K562 (cell line): Measurements from ENCODE around the gene HELZ2. TPM values are rescaled to one million over a fixed set of nuclear protein-coding genes. Genes with fewer than 3 reads are reported as not detected.
A peak's percentile ranks its signal among the peaks of the same experiment; 100 is the strongest.

Source experiments
- ADNP ChIP-seq: fragments of 200-800 bp; sonication (Bioruptor generic); IDR thresholded peaks from 2 replicates; pipeline ENCODE4 v1.6.1; 2016; ENCODE audit warnings: missing genetic modification characterization, missing compliant biosample characterization
- ATF7 ChIP-seq: fragments of 450-650 bp; IDR thresholded peaks from 2 replicates; pipeline ENCODE4 v1.7.1; 2014; ENCODE audit warnings: mild to moderate bottlenecking, moderate library complexity
- BHLHE40 ChIP-seq: IDR thresholded peaks from 2 replicates; pipeline ENCODE4 v1.6.1; 2011; ENCODE audit warnings: low read length, improper control_type of control experiment
- GATAD2A ChIP-seq: fragments of 450-650 bp; IDR thresholded peaks from 2 replicates; pipeline ENCODE4 v1.6.1; 2017
- HNRNPUL1 ChIP-seq: fragments of 200-400 bp; formaldehyde crosslinking; IDR thresholded peaks from 2 replicates; pipeline ENCODE4 v1.6.1; 2017; ENCODE audit warnings: low read length
- KLF16 ChIP-seq: IDR thresholded peaks from 2 replicates; pipeline ENCODE4 v1.6.1; 2016; ENCODE audit warnings: antibody characterized with exemption
- MTA3 ChIP-seq: fragments of 450-650 bp; formaldehyde crosslinking; IDR thresholded peaks from 2 replicates; pipeline ENCODE4 v1.6.1; 2017; ENCODE audit warnings: mild to moderate bottlenecking, borderline replicate concordance
- NFE2L1 ChIP-seq: fragments of 450-650 bp; IDR thresholded peaks from 2 replicates; pipeline ENCODE4 v1.6.1; 2016; ENCODE audit warnings: missing genetic modification characterization, low read depth, mild to moderate bottlenecking, missing compliant biosample characterization, moderate library complexity, borderline replicate concordance
- NR2C2 ChIP-seq, 2 experiments: fragments of 200-800 bp in 1 of 2; sonication (Bioruptor generic) in 1 of 2; sonication (generic) in 1 of 2; formaldehyde crosslinking in 1 of 2; IDR thresholded peaks; 2 replicates each; pipeline versions ENCODE4 v1.6.1 to v1.8.0; 2016 to 2022; ENCODE audit warnings: mild to moderate bottlenecking in 1 of 2, missing compliant biosample characterization in 1 of 2, missing genetic modification characterization in 1 of 2, missing genetic modification reagents in 1 of 2
- PCBP1 ChIP-seq: fragments of 200-400 bp; formaldehyde crosslinking; IDR thresholded peaks from 2 replicates; pipeline ENCODE4 v1.6.1; 2018; ENCODE audit warnings: mild to moderate bottlenecking, low read depth, low read length; ENCODE audit not compliant: poor library complexity, severe bottlenecking
- PURB ChIP-seq: sonication (generic); formaldehyde crosslinking; IDR thresholded peaks from 2 replicates; pipeline ENCODE4 v1.9.0; 2021; ENCODE audit warnings: low read depth, mild to moderate bottlenecking, missing genetic modification reagents
- SLC30A9 ChIP-seq: fragments of 250-450 bp; sonication (Bioruptor Pico); IDR thresholded peaks from 2 replicates; pipeline ENCODE4 v1.8.0; 2022; ENCODE audit warnings: mild to moderate bottlenecking, moderate library complexity
- TAF7 ChIP-seq: fragments of 450-650 bp; IDR thresholded peaks from 2 replicates; pipeline ENCODE4 v1.6.1; 2016; ENCODE audit warnings: missing genetic modification characterization, missing compliant biosample characterization
- TCF7L2 ChIP-seq: fragments of 150-350 bp; IDR thresholded peaks from 2 replicates; pipeline ENCODE4 v1.6.1; 2016; ENCODE audit warnings: low read depth, mild to moderate bottlenecking, low read length, moderate library complexity
- ZC3H8 ChIP-seq: fragments of 450-650 bp; IDR thresholded peaks from 2 replicates; pipeline ENCODE4 v1.6.1; 2017
- polyA plus RNA-seq, 8 experiments: library from polyadenylated mRNA; depleted of rRNA in 4 of 8; stranded (reverse) in 5 of 8; unstranded in 3 of 8; fragments of >200 nt; fragmentation: Nextera tagmentation in 2 of 8; fragmentation: Illumina TruSeq in 1 of 8; extraction: Ambion mirVana in 2 of 8; extraction: Trizol in 1 of 8; gene quantifications; 2 replicates each; pipeline versions ENCODE4 v1.2.1 to v1.2.3, GENCODE V29; 2011 to 2014; ENCODE audit warnings: inconsistent platforms in 1 of 8, missing spikeins in 1 of 8
- total RNA-seq, 7 experiments: library from RNA; depleted of rRNA in 6 of 7; stranded (reverse); fragments of >200 nt in 6 of 7; fragmentation: Illumina TruSeq in 2 of 7; extraction: Trizol in 2 of 7; gene quantifications; 2 replicates each; pipeline versions ENCODE4 v1.2.1 to v1.2.3, GENCODE V29; 2011 to 2021; ENCODE audit warnings: low replicate concordance in 1 of 7
- TF ChIP-seq, protein P1 (sequence below): fragments of 450-650 bp; conservative IDR thresholded peaks from 2 replicates; pipeline ENCODE4 v1.6.1; 2016; ENCODE audit warnings: missing genetic modification characterization, low read depth, mild to moderate bottlenecking, control low read depth, missing compliant biosample characterization
- TF ChIP-seq, protein P2 (sequence below): fragments of 250-450 bp; sonication (Bioruptor Pico); IDR thresholded peaks from 2 replicates; pipeline ENCODE4 v1.5.0; 2020; ENCODE audit warnings: mild to moderate bottlenecking
- TF ChIP-seq, protein P3 (sequence below): fragments of 250-450 bp; sonication (Bioruptor Pico); IDR thresholded peaks from 2 replicates; pipeline ENCODE4 v1.4.0; 2020; ENCODE audit warnings: mild to moderate bottlenecking, moderate library complexity
- TF ChIP-seq, protein P4 (sequence below): sonication (generic); formaldehyde crosslinking; IDR thresholded peaks from 2 replicates; pipeline ENCODE4 v1.8.0; 2022; ENCODE audit warnings: mild to moderate bottlenecking, missing genetic modification reagents

Gene HELZ2
- total and polyA plus RNA-seq, 9 of the 15 experiments (the other 6 are each of a cell fraction or from before 2014, with no cell fraction given), result 0.03 to 7.8 (median 2.9) TPM; not detected in 1

DNA sequence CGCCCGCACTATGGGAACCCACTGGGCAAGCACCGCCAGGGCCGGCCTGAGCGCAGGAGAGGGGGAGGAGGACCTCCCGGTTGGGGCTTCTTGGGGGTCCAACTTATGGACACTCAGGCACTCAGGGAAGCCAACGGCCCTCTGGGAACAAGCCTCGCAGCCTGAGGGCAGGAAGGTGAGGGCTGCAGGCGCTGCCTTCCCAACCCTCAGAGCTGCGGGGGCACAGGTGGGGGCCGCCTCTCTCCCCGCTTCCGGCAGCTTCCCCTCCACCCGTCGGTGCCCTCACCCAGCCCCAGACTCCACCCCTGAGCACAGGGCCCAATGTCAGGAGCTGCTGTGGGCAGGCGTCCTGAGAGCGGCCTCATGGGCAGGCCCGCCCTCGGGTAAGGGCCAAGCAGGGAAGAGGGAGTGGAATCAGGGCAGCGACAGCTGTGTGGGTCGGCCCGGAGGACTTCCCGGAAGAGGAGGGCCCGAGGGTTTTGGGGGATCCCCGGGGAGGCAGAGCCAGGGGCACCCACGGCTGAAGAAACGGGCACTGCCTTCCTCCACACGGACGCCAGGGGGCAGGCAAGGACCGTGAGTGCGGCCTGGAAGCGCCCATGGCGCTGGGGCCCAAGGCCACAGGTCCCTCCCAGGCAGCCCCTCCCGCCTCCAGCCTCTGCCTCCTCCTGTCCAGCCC, 36.4 kb downstream of the HELZ2 start (continued):
- TF ChIP-seq, protein P1, sequence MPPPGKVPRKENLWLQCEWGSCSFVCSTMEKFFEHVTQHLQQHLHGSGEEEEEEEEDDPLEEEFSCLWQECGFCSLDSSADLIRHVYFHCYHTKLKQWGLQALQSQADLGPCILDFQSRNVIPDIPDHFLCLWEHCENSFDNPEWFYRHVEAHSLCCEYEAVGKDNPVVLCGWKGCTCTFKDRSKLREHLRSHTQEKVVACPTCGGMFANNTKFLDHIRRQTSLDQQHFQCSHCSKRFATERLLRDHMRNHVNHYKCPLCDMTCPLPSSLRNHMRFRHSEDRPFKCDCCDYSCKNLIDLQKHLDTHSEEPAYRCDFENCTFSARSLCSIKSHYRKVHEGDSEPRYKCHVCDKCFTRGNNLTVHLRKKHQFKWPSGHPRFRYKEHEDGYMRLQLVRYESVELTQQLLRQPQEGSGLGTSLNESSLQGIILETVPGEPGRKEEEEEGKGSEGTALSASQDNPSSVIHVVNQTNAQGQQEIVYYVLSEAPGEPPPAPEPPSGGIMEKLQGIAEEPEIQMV (tag), result no peak
- no peak for TF ChIP-seq ADNP (tag)
- TF ChIP-seq ATF7, result no peak; the same call in 1 of the 2 replicates
- TF ChIP-seq, protein P2, sequence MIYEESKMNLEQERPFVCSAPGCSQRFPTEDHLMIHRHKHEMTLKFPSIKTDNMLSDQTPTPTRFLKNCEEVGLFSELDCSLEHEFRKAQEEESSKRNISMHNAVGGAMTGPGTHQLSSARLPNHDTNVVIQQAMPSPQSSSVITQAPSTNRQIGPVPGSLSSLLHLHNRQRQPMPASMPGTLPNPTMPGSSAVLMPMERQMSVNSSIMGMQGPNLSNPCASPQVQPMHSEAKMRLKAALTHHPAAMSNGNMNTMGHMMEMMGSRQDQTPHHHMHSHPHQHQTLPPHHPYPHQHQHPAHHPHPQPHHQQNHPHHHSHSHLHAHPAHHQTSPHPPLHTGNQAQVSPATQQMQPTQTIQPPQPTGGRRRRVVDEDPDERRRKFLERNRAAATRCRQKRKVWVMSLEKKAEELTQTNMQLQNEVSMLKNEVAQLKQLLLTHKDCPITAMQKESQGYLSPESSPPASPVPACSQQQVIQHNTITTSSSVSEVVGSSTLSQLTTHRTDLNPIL, result no peak
- no peak for TF ChIP-seq PURB (CRISPR knock-in tag)
- TF ChIP-seq SLC30A9 (CRISPR knock-in tag), result no peak
- TF ChIP-seq, protein P3, sequence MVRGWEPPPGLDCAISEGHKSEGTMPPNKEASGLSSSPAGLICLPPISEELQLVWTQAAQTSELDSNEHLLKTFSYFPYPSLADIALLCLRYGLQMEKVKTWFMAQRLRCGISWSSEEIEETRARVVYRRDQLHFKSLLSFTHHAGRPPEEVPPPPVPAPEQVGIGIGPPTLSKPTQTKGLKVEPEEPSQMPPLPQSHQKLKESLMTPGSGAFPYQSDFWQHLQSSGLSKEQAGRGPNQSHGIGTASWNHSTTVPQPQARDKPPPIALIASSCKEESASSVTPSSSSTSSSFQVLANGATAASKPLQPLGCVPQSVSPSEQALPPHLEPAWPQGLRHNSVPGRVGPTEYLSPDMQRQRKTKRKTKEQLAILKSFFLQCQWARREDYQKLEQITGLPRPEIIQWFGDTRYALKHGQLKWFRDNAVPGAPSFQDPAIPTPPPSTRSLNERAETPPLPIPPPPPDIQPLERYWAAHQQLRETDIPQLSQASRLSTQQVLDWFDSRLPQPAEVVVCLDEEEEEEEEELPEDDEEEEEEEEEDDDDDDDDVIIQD (CRISPR knock-in tag), result no peak
- peak; percentile 46 for TF ChIP-seq BHLHE40
- TF ChIP-seq MTA3, result 0 out of 2 replicates have a peak, but pooled peaks have one; percentile 56
- TF ChIP-seq TAF7, result no peak
- TF ChIP-seq KLF16, result 0 out of 2 replicates have a peak, but pooled peaks have one; percentile 22
- peak; percentile 62 for TF ChIP-seq PCBP1
- no peak for TF ChIP-seq NR2C2 (CRISPR knock-in tag; IDR thresholded peaks at IDR 0.05)
- TF ChIP-seq NR2C2 (tag; IDR thresholded peaks at IDR 0.05), result peak; percentile 25; the same call in 1 of the 2 replicates
- no peak for TF ChIP-seq TCF7L2
- TF ChIP-seq, protein P4, sequence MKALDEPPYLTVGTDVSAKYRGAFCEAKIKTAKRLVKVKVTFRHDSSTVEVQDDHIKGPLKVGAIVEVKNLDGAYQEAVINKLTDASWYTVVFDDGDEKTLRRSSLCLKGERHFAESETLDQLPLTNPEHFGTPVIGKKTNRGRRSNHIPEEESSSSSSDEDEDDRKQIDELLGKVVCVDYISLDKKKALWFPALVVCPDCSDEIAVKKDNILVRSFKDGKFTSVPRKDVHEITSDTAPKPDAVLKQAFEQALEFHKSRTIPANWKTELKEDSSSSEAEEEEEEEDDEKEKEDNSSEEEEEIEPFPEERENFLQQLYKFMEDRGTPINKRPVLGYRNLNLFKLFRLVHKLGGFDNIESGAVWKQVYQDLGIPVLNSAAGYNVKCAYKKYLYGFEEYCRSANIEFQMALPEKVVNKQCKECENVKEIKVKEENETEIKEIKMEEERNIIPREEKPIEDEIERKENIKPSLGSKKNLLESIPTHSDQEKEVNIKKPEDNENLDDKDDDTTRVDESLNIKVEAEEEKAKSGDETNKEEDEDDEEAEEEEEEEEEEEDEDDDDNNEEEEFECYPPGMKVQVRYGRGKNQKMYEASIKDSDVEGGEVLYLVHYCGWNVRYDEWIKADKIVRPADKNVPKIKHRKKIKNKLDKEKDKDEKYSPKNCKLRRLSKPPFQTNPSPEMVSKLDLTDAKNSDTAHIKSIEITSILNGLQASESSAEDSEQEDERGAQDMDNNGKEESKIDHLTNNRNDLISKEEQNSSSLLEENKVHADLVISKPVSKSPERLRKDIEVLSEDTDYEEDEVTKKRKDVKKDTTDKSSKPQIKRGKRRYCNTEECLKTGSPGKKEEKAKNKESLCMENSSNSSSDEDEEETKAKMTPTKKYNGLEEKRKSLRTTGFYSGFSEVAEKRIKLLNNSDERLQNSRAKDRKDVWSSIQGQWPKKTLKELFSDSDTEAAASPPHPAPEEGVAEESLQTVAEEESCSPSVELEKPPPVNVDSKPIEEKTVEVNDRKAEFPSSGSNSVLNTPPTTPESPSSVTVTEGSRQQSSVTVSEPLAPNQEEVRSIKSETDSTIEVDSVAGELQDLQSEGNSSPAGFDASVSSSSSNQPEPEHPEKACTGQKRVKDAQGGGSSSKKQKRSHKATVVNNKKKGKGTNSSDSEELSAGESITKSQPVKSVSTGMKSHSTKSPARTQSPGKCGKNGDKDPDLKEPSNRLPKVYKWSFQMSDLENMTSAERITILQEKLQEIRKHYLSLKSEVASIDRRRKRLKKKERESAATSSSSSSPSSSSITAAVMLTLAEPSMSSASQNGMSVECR, result peak; percentile 54; the same call in 1 of the 2 replicates
- no peak for TF ChIP-seq HNRNPUL1
- TF ChIP-seq NFE2L1 (tag), result no peak
- no peak for TF ChIP-seq GATAD2A
- TF ChIP-seq ZC3H8, result no peak
